GM04504 (cell line): ENCODE data around the gene CYP4B1.

Source experiments
- DNase-seq: peaks from one replicate; pipeline ENCODE4 v3.0.0-alpha.2; 2012; ENCODE audit warnings: low read depth

The CYP4B1 gene

GRCh38 chr1:46797696-46798470 lies 963 bp upstream of the CYP4B1 start:
- no peak for DNase-seq

GRCh38 chr1:46800742-46801141 lies 1.9 kb downstream of the CYP4B1 start:
- no peak for DNase-seq

GRCh38 chr1:46801323-46802055 lies 2.6 kb downstream of the CYP4B1 start:
- no peak for DNase-seq

- no peak for DNase-seq
Measured at GRCh38 chr1:46802081-46802480, 3.2 kb downstream of the CYP4B1 start.

GRCh38 chr1:46802901-46803574 lies 4.2 kb downstream of the CYP4B1 start:
- DNase-seq, result no peak

GRCh38 chr1:46804027-46804889 lies 5.4 kb downstream of the CYP4B1 start:
- no peak for DNase-seq

- no peak for DNase-seq
Measured at GRCh38 chr1:46804926-46805325, 6.1 kb downstream of the CYP4B1 start.

- DNase-seq, result no peak
Measured at GRCh38 chr1:46805755-46806154, 6.9 kb downstream of the CYP4B1 start.

GRCh38 chr1:46806196-46807020 lies 7.6 kb downstream of the CYP4B1 start:
- DNase-seq, result no peak

- DNase-seq, result no peak
Measured at GRCh38 chr1:46807046-46807972, 8.5 kb downstream of the CYP4B1 start.

GRCh38 chr1:46809071-46809470 lies 10.2 kb downstream of the CYP4B1 start:
- no peak for DNase-seq

- DNase-seq, result no peak
Measured at GRCh38 chr1:46809904-46810303, 11.1 kb downstream of the CYP4B1 start.

GRCh38 chr1:46810596-46810995 lies 11.8 kb downstream of the CYP4B1 start:
- no peak for DNase-seq

- DNase-seq, result no peak
Measured at GRCh38 chr1:46811053-46811452, 12.2 kb downstream of the CYP4B1 start.

GRCh38 chr1:46812065-46812963 lies 13.5 kb downstream of the CYP4B1 start:
- no peak for DNase-seq

- no peak for DNase-seq
Measured at GRCh38 chr1:46812996-46813857, 14.4 kb downstream of the CYP4B1 start.

- DNase-seq, result no peak
Measured at GRCh38 chr1:46813858-46814396, 15.1 kb downstream of the CYP4B1 start.

- no peak for DNase-seq
Measured at GRCh38 chr1:46815133-46815532, 16.3 kb downstream of the CYP4B1 start.
